Measurements from ENCODE around the gene MAPK1.
"Not testable (repeated sequence)": the region's sequence is repeated elsewhere in the genome, so short reads cannot be mapped to it uniquely, and the experiment has no call there.

Gene MAPK1

DNA sequence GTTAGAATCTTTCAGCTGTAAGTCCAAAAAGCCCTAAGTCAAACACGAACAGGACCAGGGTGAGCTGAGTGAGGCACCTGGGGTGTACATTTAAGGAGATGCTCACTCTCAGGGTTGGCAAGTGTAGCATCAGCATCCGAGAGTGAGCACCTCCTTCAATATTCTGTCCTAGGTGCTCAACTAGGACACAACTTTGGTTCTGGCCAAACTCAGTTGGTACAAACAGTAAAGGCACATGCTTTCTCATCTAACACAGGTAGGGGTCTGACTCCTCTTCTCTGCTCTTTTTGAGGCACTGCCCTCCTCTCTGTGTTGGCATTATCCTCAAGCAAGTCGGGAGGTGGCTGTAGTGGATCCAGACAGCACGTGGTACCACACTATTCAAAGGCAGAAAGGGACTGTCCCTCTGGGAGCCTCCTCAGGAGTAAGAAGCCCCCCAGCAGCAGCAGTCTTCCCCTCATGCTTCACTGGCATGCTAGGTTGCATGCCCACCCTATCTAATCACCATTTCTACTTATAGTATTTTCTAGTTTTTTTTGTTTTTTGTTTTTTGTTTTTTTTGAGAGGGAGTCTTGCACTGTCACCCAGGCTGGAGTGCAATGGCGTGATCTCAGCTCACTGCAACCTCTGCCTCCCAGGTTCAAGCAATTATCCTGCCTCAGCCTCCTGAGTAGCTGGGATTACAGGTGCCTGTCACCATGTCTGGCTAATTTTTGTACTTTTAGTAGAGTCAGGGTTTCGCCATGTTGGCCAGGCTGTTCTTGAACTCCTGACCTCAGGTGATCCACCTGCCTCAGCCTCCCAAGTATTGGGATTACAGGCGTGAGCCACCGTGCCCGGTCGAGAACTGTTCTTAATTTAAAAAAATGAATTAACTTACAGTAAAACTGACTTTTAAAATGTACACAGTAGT is 14.7 kb upstream of the MAPK1 start:
- DNase-seq (ENCODE audit: low spot score), result no peak

DNA sequence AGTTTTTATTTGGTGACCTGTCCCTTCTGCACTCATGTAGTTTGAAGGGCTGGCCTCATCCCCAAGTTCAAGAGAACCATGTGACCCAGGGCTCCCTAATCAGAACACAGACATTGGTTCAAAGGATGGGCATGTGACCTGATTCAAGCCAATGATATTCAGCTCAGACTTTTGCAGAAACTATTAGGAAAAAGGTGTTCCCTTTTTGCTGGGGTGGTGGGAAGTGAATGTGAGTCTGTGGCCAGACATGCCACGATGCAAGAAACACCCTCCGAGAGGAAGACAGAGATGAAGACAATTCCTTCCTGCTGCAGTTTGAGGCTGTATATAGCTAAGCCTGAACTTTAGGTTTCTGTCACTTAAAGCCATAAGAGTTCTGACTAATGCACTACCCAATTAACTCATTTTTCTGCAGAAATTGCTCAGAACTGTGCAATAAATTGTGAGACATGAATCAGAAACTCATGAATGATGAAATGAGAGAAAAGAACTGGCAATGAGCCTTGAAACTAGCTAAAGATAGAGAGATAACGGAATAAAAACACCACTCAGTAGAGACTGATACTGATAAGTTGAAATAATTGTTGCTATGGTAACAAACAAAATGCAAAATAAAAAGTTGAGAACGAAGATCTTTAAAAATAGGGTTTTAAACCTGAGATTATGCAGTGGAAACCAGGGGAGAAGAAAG is 9.2 kb upstream of the MAPK1 start:
- no peak for DNase-seq (ENCODE audit: low spot score)

DNA sequence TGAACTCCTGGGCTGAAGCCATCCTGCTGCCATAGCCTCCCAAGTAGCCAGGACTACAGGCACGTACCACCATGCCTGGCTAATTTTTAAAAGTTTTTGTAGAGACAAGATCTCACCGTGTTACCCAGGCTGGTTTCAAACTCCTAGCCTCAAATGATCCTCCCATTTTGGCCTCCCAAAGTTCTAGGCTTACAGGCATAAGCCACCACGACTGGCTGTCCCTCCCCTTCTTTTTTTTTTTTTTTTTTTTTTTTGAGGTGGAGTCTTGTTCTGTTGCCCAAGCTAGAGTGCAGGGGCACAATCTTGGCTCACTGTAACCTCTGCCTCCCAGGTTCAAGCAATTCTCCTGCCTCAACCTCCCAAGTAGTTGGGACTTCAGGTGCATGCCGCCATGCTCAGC is 7.5 kb upstream of the MAPK1 start:
- DNase-seq (ENCODE audit: low spot score), result not testable (repeated sequence)

- DNase-seq (ENCODE audit: low spot score), result no peak
These were observed 6.2 kb upstream of the MAPK1 start for GRCh38 chr22:21873619-21874018.

GRCh38 chr22:21872741-21873140 is 5.3 kb upstream of the MAPK1 start:
- DNase-seq (ENCODE audit: low spot score), result not testable (repeated sequence)

GRCh38 chr22:21868651-21869050 is 1.2 kb upstream of the MAPK1 start:
- DNase-seq (ENCODE audit: low spot score), result no peak

DNA sequence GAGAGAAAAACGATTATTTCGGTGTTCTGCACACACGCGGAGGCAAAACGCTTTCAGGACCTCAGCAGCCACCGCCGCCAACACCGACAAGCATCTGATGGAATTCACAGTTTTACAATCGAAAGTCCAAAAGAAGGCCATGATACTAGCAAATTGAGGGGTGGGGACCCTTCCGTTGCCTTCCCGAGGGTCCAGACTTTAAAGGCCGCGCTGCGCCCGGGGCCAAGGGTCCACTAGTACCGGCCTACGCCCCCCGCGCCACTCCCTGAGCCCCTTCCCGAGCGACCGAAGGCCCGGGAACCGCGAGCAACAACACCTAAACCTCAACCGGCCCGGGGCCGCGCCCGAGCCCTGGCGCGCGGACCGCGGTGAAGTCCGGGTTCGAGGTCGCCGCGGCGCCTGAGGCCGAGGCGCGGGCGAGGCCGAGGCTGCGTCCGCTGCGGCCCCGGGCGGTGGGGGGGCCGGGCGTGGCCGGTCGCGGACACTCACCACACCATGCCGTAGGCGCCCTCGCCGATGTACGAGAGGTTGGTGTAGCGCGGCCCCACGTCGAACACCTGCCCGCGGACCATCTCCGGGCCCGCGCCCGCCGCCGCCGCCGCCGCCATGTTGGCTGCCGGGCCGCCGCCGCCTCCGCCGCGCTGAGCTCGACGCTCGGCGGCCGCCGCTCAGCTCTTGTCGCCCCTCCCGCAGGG is 465 bp downstream of the MAPK1 start:
- no peak for DNase-seq (ENCODE audit: low spot score)

GRCh38 chr22:21865041-21865440 is 2.4 kb downstream of the MAPK1 start:
- no peak for DNase-seq (ENCODE audit: low spot score)

GRCh38 chr22:21862386-21863245 is 4.8 kb downstream of the MAPK1 start:
- DNase-seq (ENCODE audit: low spot score), result no peak

DNA sequence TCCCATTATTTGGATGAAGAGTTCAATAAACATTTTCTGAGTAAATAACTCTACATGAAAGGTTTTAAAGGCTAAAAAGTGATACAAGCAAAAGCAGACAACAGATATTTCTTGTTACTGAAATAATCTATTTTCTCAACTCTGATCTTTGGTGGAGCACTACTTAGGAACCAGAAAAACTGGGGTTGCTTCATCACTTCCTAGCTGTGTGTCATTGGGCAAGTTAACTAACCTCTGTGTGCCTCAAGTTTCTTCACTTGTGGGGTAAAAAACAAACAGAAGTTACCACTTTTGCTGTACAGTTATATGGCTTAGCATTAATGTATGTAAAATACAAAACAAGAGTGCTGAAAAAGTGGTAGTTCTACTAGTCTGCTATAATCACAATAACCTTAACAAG is 5.6 kb downstream of the MAPK1 start:
- DNase-seq (ENCODE audit: low spot score), result no peak

DNA sequence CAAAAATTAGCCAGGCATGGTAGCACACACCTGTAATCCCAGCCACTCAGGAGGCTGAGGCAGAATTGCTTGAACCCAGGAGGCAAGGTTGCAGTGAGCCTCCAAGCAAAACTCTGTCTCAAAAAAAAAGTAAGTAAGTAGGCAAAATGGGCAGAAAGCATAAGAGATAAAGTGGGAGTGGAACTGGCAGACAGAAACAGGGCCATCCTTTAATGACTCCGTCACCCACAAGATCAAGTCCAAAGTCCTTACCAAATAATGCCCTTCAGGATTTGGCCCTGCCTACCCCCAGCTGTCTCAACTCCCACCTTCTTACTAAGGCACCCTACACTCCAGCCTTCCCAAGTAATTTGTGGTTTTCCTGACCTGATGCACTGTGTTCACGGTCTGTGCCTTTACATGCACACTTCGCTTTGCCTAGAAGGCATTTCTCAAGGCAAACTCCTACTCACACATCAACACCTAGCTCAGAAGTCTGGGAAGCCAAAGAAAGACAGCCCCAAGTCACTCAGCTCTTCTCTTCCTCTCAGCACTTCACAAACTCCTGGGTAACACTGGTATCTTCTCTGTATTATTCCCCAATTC is 6.1 kb downstream of the MAPK1 start:
- DNase-seq (ENCODE audit: low spot score), result no peak

GRCh38 chr22:21860491-21861039 is 6.9 kb downstream of the MAPK1 start:
- DNase-seq (ENCODE audit: low spot score), result no peak

- DNase-seq (ENCODE audit: low spot score), result no peak
These were observed 9.2 kb downstream of the MAPK1 start for GRCh38 chr22:21858025-21858764.

DNA sequence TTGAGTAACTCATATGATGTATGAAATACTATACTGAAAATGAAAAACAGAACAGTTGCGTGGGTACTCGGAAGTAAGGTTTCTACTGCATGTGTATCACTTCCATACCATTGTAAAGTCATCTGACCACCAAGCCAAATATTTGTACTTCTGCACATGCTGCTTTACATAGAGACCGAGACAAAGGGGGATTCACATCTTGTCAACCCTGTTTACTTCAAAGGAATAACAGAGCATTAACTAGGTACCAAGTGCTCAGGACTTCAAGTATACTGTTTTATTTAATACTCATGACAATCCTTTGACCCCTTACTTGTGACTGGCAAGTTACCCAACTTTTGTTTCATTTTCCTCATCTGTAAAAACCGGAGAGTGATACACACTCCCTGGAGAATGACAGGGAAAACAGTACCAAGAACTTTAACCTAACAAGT is 9.9 kb downstream of the MAPK1 start:
- no peak for DNase-seq (ENCODE audit: low spot score)

DNA sequence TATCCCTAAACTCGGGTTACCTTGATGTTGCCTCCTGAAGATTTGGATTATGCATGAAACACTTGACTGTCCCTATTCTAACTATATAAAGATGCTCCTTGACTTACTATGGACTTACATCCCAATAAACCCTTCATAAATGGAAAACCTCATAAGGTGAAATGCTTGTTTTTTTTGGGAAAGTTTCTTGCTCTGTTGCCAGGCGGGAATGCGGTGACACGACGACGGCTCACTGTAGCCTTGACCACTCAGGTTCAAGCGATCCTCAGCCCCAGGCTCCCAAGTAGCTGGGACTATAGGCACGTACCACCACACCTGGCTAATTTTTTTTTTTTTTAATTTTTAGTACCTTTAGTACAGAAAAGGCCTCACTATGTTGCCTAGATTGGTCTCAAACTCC is 10.6 kb downstream of the MAPK1 start:
- no peak for DNase-seq (ENCODE audit: low spot score)

- no peak for DNase-seq (ENCODE audit: low spot score)
These were observed 11.2 kb downstream of the MAPK1 start for GRCh38 chr22:21856197-21856596.

DNA sequence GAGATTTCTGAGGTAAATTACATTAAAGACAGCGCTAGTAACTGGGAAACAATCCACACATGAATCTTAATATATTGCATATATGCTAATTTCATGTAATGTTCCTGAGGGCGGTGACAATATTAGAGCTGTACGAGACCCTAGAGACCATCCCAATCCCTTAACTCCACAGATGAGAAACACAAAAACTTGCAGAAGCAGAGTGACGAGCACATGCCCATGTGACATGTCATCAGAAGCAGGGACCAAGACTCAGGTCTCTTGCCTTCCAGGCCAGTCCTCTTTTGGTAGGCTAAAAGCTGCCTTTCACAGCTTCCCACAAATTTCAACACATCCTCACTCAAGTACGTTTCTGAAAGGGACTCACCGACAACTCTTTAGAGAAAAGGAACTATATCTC is 11.8 kb downstream of the MAPK1 start:
- DNase-seq (ENCODE audit: low spot score), result no peak

DNA sequence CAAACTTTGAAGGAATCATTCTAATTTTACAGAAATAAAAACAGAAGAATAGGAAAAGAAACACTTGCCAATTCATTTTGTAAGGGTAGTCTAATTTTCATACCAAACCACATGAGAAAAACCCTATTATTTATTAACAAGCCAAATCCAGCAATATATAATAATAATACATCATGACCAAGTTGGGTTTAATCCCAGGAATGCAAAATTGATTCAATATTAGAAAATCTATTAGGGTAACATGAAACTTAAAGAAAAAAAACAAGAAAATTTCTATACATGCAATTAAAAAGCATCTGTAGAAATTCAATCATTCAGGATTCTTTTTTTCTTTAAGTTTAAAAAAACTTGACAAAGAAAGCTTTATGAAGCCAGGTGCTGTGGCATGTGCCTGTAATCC is 16.8 kb downstream of the MAPK1 start:
- no peak for DNase-seq (ENCODE audit: low spot score)

DNA sequence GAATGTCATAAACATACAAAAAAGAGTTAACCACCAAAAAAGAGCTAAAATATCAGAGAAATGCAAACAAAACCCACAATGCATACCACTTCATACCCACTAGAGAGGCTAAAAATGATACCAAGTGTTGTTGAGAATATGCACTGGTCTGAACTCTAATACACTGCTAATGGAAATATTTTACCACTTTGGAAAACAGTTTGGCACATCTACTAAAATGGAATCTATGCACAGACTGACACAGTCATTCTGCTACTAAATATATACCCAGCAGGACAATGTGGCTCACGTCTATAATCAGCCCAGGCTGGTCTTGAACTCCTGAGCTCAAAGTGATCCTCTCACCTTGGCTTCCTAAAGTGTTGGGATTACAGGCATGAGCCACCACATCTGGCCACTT is 18.0 kb downstream of the MAPK1 start:
- DNase-seq (ENCODE audit: low spot score), result no peak

DNA sequence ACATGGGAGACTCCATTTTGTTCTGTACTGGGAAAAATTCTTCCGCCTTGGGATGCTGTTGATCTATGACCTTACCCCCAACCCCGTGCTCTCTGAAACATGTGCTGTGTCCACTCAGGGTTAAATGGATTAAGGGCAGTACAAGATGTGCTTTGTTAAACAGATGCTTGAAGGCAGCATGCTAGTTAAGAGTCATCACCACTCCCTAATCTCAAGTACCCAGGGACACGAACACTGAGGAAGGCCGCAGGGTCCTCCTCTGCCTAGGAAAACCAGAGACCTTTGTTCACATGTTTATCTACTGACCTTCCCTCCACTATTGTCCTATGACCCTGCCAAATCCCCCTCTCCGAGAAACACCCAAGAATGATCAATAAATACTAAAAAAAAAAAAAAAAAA is 19.4 kb downstream of the MAPK1 start:
- DNase-seq (ENCODE audit: low spot score), result not testable (repeated sequence)
